PFSK-1 (cell line): Measurements from ENCODE around the gene SLC6A2.

Source experiments
- FOXP2 ChIP-seq: optimal IDR thresholded peaks from 2 replicates; pipeline ENCODE3; 2011; ENCODE audit warnings: borderline replicate concordance, control low read depth, inconsistent platforms; ENCODE audit not compliant: insufficient read depth; ENCODE audit errors: extremely low read length, extremely low read depth
- POLR2AphosphoS5 ChIP-seq: IDR thresholded peaks from 2 replicates; pipeline ENCODE4 v1.6.1; 2012; ENCODE audit warnings: low read depth, mild to moderate bottlenecking, control low read depth, low read length, moderate library complexity
- SIN3A ChIP-seq: IDR thresholded peaks from 2 replicates; pipeline ENCODE4 v1.6.1; 2012; ENCODE audit warnings: mild to moderate bottlenecking, low read length, moderate library complexity, borderline replicate concordance; ENCODE audit not compliant: insufficient read depth
- TAF1 ChIP-seq: IDR thresholded peaks from 2 replicates; pipeline ENCODE4 v1.6.1; 2012; ENCODE audit warnings: low read length, control low read depth, borderline replicate concordance; ENCODE audit not compliant: insufficient read depth
- TF ChIP-seq, protein P1 (sequence below), 2 experiments: IDR thresholded peaks; 2 replicates each; pipeline versions ENCODE4 v1.6.1 to v1.8.0; 2011 to 2012; ENCODE audit warnings: low read depth in 2 of 2, low read length in 2 of 2, control low read depth in 1 of 2, inconsistent platforms in 1 of 2, mild to moderate bottlenecking in 1 of 2, moderate library complexity in 1 of 2; ENCODE audit not compliant: insufficient read depth in 1 of 2

The SLC6A2 gene

DNA sequence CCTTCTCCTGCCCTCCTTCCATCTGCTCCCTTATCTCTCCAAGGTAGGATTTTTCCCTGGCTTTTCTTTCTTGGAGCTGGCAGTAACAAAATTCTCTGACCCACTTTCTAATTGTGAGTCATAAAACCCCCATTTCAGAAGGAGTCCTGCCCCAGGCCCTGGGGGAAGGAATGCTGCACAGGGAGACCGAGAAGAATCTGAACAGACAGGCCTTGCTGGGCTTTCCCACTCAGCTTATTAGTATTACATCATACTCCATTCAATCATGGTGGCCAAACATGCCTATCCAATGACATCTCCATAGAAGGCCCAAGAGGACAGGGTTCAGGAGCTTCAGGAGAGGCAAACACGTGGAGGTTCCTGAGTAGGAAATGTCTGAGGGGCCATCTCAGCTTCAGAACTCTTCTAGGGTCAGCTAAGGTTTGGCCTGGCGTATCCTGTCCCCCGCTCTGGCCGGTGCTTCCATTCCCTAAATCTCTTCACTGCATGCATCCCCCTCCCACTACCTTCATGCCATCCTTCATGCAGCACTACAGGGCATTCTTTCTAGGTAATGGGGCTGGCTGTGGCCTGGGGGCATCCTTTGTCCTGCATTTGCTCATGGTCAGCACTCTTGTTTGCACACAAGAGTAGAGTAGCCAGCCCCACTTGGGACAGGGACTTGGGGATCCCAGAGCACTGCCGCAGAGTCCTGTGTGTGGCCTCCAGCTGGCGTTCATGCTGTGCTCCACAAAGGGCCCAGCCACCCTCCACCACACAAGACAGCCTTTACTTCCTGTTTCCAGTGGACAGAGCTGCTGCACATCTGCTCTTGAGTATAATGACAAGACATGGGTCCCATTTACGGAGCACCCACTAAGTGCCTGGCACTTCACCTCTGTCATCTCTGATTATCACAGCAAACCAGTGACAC, 8.2 kb downstream of the SLC6A2 start:
- TF ChIP-seq POLR2AphosphoS5 (no peak), SIN3A (no peak), FOXP2 (no peak), TAF1 (no peak)
- TF ChIP-seq, protein P1, sequence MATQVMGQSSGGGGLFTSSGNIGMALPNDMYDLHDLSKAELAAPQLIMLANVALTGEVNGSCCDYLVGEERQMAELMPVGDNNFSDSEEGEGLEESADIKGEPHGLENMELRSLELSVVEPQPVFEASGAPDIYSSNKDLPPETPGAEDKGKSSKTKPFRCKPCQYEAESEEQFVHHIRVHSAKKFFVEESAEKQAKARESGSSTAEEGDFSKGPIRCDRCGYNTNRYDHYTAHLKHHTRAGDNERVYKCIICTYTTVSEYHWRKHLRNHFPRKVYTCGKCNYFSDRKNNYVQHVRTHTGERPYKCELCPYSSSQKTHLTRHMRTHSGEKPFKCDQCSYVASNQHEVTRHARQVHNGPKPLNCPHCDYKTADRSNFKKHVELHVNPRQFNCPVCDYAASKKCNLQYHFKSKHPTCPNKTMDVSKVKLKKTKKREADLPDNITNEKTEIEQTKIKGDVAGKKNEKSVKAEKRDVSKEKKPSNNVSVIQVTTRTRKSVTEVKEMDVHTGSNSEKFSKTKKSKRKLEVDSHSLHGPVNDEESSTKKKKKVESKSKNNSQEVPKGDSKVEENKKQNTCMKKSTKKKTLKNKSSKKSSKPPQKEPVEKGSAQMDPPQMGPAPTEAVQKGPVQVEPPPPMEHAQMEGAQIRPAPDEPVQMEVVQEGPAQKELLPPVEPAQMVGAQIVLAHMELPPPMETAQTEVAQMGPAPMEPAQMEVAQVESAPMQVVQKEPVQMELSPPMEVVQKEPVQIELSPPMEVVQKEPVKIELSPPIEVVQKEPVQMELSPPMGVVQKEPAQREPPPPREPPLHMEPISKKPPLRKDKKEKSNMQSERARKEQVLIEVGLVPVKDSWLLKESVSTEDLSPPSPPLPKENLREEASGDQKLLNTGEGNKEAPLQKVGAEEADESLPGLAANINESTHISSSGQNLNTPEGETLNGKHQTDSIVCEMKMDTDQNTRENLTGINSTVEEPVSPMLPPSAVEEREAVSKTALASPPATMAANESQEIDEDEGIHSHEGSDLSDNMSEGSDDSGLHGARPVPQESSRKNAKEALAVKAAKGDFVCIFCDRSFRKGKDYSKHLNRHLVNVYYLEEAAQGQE (IDR thresholded peaks at IDR 0.05; ENCODE audit: insufficient read depth in 1 of 2, low read depth in 2 of 2, low read length in 2 of 2) = no peak

DNA sequence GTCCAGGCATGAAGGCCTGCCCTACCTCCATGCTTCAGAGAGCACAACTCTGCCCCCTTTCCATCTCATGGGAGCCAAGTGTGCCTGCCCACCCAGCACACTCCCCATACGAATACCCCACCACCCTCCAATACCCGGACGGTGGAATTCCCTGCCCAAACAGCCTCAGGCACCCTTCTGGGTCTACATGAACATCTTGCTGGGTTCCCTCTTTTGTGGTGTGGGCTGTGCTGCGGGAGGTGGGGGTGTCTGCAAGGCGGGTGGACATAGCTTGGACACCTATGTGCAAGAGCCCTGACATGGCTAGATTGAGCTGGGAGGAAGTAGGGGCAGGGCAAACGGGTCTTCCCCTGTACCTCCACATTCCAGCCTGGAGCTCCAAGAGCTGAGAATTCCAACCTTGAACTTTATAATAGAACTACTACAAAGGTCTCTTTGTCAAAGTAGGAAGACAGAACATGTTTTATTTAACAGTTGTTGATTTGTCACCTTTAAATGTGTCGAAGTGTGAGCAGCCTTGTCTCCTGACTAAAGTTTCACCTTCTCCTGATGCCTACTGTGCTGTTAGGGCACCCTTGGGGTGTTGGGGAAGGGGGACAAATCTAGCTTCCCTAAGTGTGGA, 9.1 kb downstream of the SLC6A2 start:
- TF ChIP-seq FOXP2 = no peak
- TF ChIP-seq POLR2AphosphoS5 = no peak
- TF ChIP-seq SIN3A = no peak
- TF ChIP-seq, protein P1 (IDR thresholded peaks at IDR 0.05; ENCODE audit: insufficient read depth in 1 of 2, low read depth in 2 of 2, low read length in 2 of 2) = no peak
- TF ChIP-seq TAF1 = no peak

DNA sequence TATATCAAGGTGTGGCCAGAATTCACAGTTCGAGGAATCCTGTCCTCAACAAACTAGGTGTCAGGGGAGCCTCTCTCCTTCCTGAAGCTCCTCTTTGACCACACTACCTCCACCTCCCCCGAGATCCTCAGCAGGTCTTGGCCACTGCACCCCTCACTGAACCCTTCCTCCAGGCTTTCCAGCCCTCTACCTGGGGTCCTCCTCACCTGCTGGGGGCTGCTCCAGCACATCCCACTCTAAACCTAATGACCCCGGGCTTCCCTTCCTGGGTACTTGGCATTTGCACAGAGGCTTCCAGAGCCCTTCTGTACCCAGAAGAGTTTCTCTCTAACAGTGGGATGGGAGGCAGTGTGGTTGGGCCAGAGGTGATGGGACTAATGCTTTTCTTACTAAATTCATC, 9.7 kb downstream of the SLC6A2 start:
- TF ChIP-seq TAF1 (no peak), SIN3A (no peak), POLR2AphosphoS5 (no peak), FOXP2 (no peak)
- TF ChIP-seq, protein P1 (IDR thresholded peaks at IDR 0.05; ENCODE audit: insufficient read depth in 1 of 2, low read depth in 2 of 2, low read length in 2 of 2) = no peak

DNA sequence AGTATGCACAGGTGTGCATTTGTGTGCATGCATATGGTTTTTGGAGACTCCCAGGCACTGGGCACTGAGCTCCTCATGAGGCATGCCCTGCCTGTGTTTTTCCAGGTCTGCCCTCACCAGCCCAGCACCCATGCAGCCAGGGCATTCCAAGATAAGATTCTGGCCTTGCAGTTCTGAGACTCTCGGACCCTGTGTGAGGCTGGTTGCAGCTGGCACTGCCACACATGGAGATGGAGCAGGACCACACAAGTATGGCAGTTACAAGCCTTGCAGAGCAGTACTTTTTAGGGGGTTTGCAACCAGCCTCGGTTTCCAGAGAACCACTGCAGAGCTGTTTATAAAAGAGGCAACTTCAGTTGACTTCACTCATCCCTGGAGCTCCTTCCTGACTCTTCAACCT, 10.2 kb downstream of the SLC6A2 start:
- no peak for TF ChIP-seq POLR2AphosphoS5
- TF ChIP-seq, protein P1 (IDR thresholded peaks at IDR 0.05; ENCODE audit: insufficient read depth in 1 of 2, low read depth in 2 of 2, low read length in 2 of 2) = no peak
- no peak for TF ChIP-seq FOXP2
- no peak for TF ChIP-seq SIN3A
- no peak for TF ChIP-seq TAF1
